ENCODE results near the gene CTNNA2.

Gene CTNNA2

DNA sequence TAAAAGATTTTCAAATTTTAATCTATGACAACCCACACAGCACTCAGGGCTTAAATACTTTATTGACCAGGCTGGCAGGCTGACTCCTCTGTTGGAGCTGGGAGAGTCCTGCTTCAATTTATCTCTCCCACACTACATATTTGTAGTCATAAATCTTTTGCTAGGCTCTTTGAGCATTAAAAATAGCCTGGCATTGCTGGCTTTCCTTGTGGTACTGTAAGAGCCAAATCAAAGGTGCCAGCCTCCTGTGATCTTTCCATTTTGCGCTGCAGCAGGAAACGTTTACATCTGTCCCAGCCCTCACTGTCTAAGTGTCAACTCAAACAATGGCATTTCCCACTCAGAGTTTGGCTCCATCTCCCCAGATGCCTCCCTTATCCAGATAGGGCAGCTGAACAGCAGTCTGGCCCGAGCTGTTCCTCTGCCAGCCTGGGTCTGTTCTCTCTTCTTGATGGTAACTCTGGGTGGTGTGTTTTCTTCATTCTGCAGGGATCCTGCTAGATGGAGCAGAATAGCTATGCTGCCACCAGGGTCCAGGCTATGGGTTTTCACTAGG is 729.6 kb downstream of the CTNNA2 start:
- DNase-seq, result peak; percentile 80

GRCh38 chr2:80244905-80245584 is 732.2 kb downstream of the CTNNA2 start:
- peak; percentile 43 for DNase-seq

- DNase-seq, result no peak
Observed at GRCh38 chr2:80246534-80246933, 733.7 kb downstream of the CTNNA2 start.

GRCh38 chr2:80247339-80247738 is 734.5 kb downstream of the CTNNA2 start:
- DNase-seq, result no peak

GRCh38 chr2:80248146-80248545 is 735.3 kb downstream of the CTNNA2 start:
- DNase-seq, result no peak

- no peak for DNase-seq
Observed at GRCh38 chr2:80252294-80252986, 739.6 kb downstream of the CTNNA2 start.

- DNase-seq, result peak; percentile 53
Observed at GRCh38 chr2:80255918-80256781, 743.3 kb downstream of the CTNNA2 start.

DNA sequence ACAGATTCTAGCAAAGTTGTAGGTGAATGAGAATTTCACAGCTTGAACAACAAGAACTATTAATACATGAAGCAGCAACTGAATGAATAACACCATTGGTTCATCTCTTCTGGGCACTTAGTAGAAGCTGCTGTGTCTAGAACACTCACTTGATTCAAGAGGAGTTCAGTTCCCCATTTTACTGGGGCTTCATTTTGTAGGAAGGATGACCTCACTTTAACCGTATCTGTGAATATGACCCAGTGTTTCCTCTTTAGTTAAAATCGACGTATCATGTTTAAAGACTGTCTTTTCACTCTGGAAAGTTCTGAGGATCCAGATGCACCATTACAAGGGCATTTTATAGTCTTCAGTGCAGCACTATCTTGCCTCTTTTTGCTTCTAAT is 743.9 kb downstream of the CTNNA2 start:
- DNase-seq, result no peak

GRCh38 chr2:80257450-80257849 is 744.6 kb downstream of the CTNNA2 start:
- no peak for DNase-seq

GRCh38 chr2:80258341-80258740 is 745.5 kb downstream of the CTNNA2 start:
- DNase-seq, result no peak

- no peak for DNase-seq
Observed at GRCh38 chr2:80258793-80259192, 745.9 kb downstream of the CTNNA2 start.

GRCh38 chr2:80259292-80259691 is 746.4 kb downstream of the CTNNA2 start:
- DNase-seq, result no peak

GRCh38 chr2:80266231-80266630 is 753.4 kb downstream of the CTNNA2 start:
- DNase-seq, result no peak

- DNase-seq, result peak; percentile 52
Observed at GRCh38 chr2:80269806-80270205, 757.0 kb downstream of the CTNNA2 start.

- no peak for DNase-seq
Observed at GRCh38 chr2:80280598-80280997, 767.7 kb downstream of the CTNNA2 start.

DNA sequence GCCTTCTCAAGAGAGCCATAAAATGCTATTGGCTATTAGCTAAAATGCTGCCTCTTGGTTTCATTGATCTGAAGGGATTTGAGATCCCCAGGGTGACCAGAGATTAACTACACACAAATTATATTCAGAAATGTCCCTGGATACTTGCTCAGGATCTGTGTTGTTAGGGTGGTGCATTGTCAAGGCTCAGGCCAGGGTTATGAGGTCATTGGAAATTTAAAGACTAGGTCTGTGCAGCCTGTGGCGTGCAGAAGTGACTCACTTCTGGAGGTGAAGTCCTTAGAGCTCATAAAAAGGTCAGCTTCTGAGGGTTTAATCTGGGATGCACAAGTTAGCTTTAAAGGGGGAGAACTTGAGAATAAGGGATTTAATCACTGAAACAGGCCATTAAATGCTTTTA is 768.2 kb downstream of the CTNNA2 start:
- DNase-seq, result no peak

DNA sequence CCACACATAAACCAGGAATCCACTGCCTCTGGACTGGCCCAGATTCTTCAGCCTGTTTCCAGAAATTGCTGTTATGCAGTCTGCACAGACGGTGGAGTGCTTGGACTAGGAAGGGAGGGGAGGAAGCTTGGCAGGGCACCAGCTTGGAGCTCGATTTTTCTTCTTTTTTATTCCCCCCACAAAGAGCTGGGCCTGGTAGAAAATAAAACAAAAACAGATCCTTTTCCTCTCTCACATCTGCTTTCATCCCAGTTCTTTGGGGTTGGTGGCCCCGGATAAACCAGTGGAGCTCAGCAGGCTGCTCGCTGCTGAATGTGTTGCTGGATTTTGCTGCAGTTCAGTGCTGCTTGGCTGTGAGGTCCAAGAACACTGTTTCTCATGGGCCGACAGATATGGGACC is 775.7 kb downstream of the CTNNA2 start:
- peak; percentile 41 for DNase-seq

DNA sequence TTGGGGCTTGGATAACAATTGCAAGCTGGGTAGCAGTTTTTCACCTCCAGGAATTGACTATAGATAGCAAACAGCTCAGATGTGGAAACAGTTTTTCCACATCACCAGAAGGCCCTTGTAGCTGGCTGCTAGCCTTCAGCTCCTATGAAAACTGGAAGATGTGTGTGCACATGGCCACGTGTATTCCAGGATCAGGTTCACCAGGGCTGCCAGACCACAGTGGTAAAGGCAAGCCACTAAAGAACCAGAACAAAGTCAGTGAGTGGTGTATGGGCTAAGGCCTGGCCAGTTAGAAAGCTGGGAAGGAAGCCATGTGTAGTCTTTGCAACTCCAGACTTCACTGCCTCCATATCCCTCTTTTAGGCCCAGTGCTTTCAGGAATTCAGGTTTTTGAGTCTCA is 778.8 kb downstream of the CTNNA2 start:
- no peak for DNase-seq

- peak; percentile 61 for DNase-seq
Observed at GRCh38 chr2:80292474-80292873, 779.6 kb downstream of the CTNNA2 start.

GRCh38 chr2:80293039-80293438 is 780.2 kb downstream of the CTNNA2 start:
- DNase-seq, result peak; percentile 39

GRCh38 chr2:80298954-80299353 is 786.1 kb downstream of the CTNNA2 start:
- DNase-seq, result no peak

- no peak for DNase-seq
Observed at GRCh38 chr2:80299661-80300060, 786.8 kb downstream of the CTNNA2 start.

- no peak for DNase-seq
Observed at GRCh38 chr2:80300346-80300745, 787.5 kb downstream of the CTNNA2 start.
